ENCODE data around the gene SDK1.
A peak's percentile ranks its signal among the peaks of the same experiment; 100 is the strongest.

The SDK1 gene

GRCh38 chr7:3386423-3387190 is 85.6 kb downstream of the SDK1 start:
- Histone ChIP-seq H3K9ac (ENCODE audit: low read depth, low read length, poor library complexity) (no peak overlapping the region), H3K4ac (ENCODE audit: low read length) (no peak overlapping the region), H3K4me2 (ENCODE audit: insufficient read depth, low read length, poor library complexity, severe bottlenecking) (no peak overlapping the region), H3K36me3 (replicated peaks in 1 of 2; ENCODE audit: control insufficient read depth in 2 of 2, insufficient read depth in 2 of 2, low read length in 2 of 2) (no peaks in the 10 kb centered on the region), H2BK5ac (ENCODE audit: low read length) (no peak overlapping the region), H3K18ac (ENCODE audit: low read length) (no peak overlapping the region), H4K8ac (ENCODE audit: low read depth, low read length) (no peak overlapping the region), H3K27me3 (ENCODE audit: control insufficient read depth in 3 of 3, insufficient read depth in 3 of 3, low read depth in 1 of 3, low read length in 3 of 3) (no peaks in the 10 kb centered on the region), H2BK15ac (ENCODE audit: low read length) (no peak overlapping the region), H2BK12ac (ENCODE audit: low read length) (no peak overlapping the region), H3K4me3 (ENCODE audit: low read length in 2 of 2) (no peak overlapping the region), H4K91ac (ENCODE audit: low read depth, low read length, poor library complexity) (no peak overlapping the region), H3K27ac (replicated peaks; ENCODE audit: low read length) (no peak overlapping the region), H3K14ac (ENCODE audit: low read length) (no peak overlapping the region), H2AFZ (ENCODE audit: low read length) (no peak overlapping the region), H3K23ac (ENCODE audit: low read depth, low read length, poor library complexity) (no peak overlapping the region), H2AK5ac (ENCODE audit: low read depth, low read length) (no peak overlapping the region), H2BK120ac (ENCODE audit: low read depth, low read length) (no peak overlapping the region), H3K9me3 (replicated peaks in 1 of 2; ENCODE audit: control insufficient read depth in 2 of 2, insufficient read depth in 1 of 2, low read depth in 1 of 2, low read length in 2 of 2) (no peaks in the 10 kb centered on the region), H3K4me1 (ENCODE audit: control insufficient read depth in 2 of 2, insufficient read depth in 1 of 2, low read depth in 1 of 2, low read length in 2 of 2) (no peaks in the 10 kb centered on the region), H3K79me1 (ENCODE audit: low read depth, low read length) (no peaks in the 10 kb centered on the region)
- no peak for DNase-seq (ENCODE audit: low spot score)
- WGBS, 2 donors (ENCODE audit: extremely low coverage in 2 of 2, insufficient read length in 2 of 2, insufficient replicate concordance in 1 of 2): no CpG with 5 or more reads among the region's 5 CpGs

DNA sequence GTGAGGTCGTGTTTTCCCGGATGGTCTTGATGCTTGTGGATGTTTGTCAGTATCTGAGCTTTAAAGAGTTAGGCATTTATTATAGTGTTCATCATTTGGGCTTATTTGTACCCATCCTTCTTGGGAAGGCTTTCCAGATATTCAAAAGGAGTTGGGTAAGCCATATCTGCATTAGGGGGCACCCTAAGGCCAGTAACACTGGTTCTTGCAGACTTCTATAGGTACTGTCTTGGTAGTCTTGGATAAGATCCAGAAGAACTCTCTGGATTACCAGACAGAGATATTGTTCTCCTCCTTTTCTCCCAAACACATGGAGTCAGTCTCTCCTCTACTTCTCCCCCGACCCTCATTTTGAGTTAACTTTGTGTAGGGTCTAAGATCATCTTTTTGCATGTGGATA is 92.8 kb downstream of the SDK1 start:
- Histone ChIP-seq H3K36me3 (replicated peaks in 1 of 2; ENCODE audit: control insufficient read depth in 2 of 2, insufficient read depth in 2 of 2, low read length in 2 of 2) (no peaks in the 10 kb centered on the region), H2BK15ac (ENCODE audit: low read length) (no peak overlapping the region), H2BK5ac (ENCODE audit: low read length) (no peak overlapping the region), H4K8ac (ENCODE audit: low read depth, low read length) (no peak overlapping the region), H2AFZ (ENCODE audit: low read length) (no peak overlapping the region), H3K23ac (ENCODE audit: low read depth, low read length, poor library complexity) (no peak overlapping the region), H3K4me2 (ENCODE audit: insufficient read depth, low read length, poor library complexity, severe bottlenecking) (no peak overlapping the region), H3K9ac (ENCODE audit: low read depth, low read length, poor library complexity) (no peak overlapping the region), H2AK5ac (ENCODE audit: low read depth, low read length) (no peak overlapping the region), H3K14ac (ENCODE audit: low read length) (no peak overlapping the region), H2BK12ac (ENCODE audit: low read length) (no peak overlapping the region), H3K4me3 (ENCODE audit: low read length in 2 of 2) (no peak overlapping the region), H4K91ac (ENCODE audit: low read depth, low read length, poor library complexity) (no peak overlapping the region), H3K27ac (replicated peaks; ENCODE audit: low read length) (no peak overlapping the region), H3K9me3 (replicated peaks in 1 of 2; ENCODE audit: control insufficient read depth in 2 of 2, insufficient read depth in 1 of 2, low read depth in 1 of 2, low read length in 2 of 2) (peaks cover 2 to 30% of the 10 kb centered on the region in 2 donors), H3K4ac (ENCODE audit: low read length) (no peak overlapping the region), H3K4me1 (ENCODE audit: control insufficient read depth in 2 of 2, insufficient read depth in 1 of 2, low read depth in 1 of 2, low read length in 2 of 2) (no peaks in the 10 kb centered on the region), H3K79me1 (ENCODE audit: low read depth, low read length) (no peaks in the 10 kb centered on the region), H2BK120ac (ENCODE audit: low read depth, low read length) (no peak overlapping the region), H3K18ac (ENCODE audit: low read length) (no peak overlapping the region), H3K27me3 (ENCODE audit: control insufficient read depth in 3 of 3, insufficient read depth in 3 of 3, low read depth in 1 of 3, low read length in 3 of 3) (no peaks in the 10 kb centered on the region)
- no peak for DNase-seq (ENCODE audit: low spot score)
- no CpG with 5 or more reads among the region's 3 CpGs for WGBS, 2 donors (ENCODE audit: extremely low coverage in 2 of 2, insufficient read length in 2 of 2, insufficient replicate concordance in 1 of 2)

- Histone ChIP-seq H2BK12ac (ENCODE audit: low read length) (no peak overlapping the region), H2BK15ac (ENCODE audit: low read length) (no peak overlapping the region), H3K4ac (ENCODE audit: low read length) (no peak overlapping the region), H3K18ac (ENCODE audit: low read length) (no peak overlapping the region), H3K9me3 (replicated peaks in 1 of 2; ENCODE audit: control insufficient read depth in 2 of 2, insufficient read depth in 1 of 2, low read depth in 1 of 2, low read length in 2 of 2) (peaks cover 2 to 31% of the 10 kb centered on the region in 2 donors), H3K4me2 (ENCODE audit: insufficient read depth, low read length, poor library complexity, severe bottlenecking) (no peak overlapping the region), H3K36me3 (replicated peaks in 1 of 2; ENCODE audit: control insufficient read depth in 2 of 2, insufficient read depth in 2 of 2, low read length in 2 of 2) (no peaks in the 10 kb centered on the region), H3K4me3 (ENCODE audit: low read length in 2 of 2) (no peak overlapping the region), H2AK5ac (ENCODE audit: low read depth, low read length) (no peak overlapping the region), H2BK5ac (ENCODE audit: low read length) (no peak overlapping the region), H3K27me3 (ENCODE audit: control insufficient read depth in 3 of 3, insufficient read depth in 3 of 3, low read depth in 1 of 3, low read length in 3 of 3) (no peaks in the 10 kb centered on the region), H3K27ac (replicated peaks; ENCODE audit: low read length) (no peak overlapping the region), H3K23ac (ENCODE audit: low read depth, low read length, poor library complexity) (no peak overlapping the region), H4K8ac (ENCODE audit: low read depth, low read length) (no peak overlapping the region), H2BK120ac (ENCODE audit: low read depth, low read length) (no peak overlapping the region), H3K4me1 (ENCODE audit: control insufficient read depth in 2 of 2, insufficient read depth in 1 of 2, low read depth in 1 of 2, low read length in 2 of 2) (no peaks in the 10 kb centered on the region), H3K9ac (ENCODE audit: low read depth, low read length, poor library complexity) (no peak overlapping the region), H2AFZ (ENCODE audit: low read length) (no peak overlapping the region), H4K91ac (ENCODE audit: low read depth, low read length, poor library complexity) (no peak overlapping the region), H3K14ac (ENCODE audit: low read length) (no peak overlapping the region), H3K79me1 (ENCODE audit: low read depth, low read length) (no peaks in the 10 kb centered on the region)
- WGBS, 2 donors (ENCODE audit: extremely low coverage in 2 of 2, insufficient read length in 2 of 2, insufficient replicate concordance in 1 of 2): no CpG with 5 or more reads among the region's 3 CpGs
- no peak for DNase-seq (ENCODE audit: low spot score)
These were observed 96.3 kb downstream of the SDK1 start for GRCh38 chr7:3397324-3397723.

DNA sequence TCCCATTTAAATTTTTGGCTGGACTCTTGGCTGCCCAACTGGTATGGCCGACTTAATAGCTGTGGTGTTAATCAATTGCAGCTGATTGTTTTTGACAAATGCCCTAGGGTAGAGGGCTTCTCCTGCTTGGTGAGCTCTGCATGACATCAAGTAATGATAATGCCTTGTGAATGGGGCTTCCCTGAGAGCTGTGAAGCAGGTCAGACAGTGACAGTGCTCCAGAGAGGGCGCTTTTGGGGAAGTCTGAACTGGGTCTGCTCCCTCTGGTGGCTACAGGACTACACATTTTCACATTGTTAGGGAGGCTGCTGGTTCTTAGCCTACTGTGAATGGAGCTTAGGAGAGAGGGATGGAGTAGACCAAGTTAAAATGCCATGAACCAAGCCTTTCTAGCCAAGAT is 98.8 kb downstream of the SDK1 start:
- Histone ChIP-seq H2AK5ac (ENCODE audit: low read depth, low read length) (no peak overlapping the region), H3K79me1 (ENCODE audit: low read depth, low read length) (no peaks in the 10 kb centered on the region), H3K4me3 (ENCODE audit: low read length in 2 of 2) (no peak overlapping the region), H3K27ac (replicated peaks; ENCODE audit: low read length) (no peak overlapping the region), H3K27me3 (ENCODE audit: control insufficient read depth in 3 of 3, insufficient read depth in 3 of 3, low read depth in 1 of 3, low read length in 3 of 3) (no peaks in the 10 kb centered on the region), H2AFZ (ENCODE audit: low read length) (no peak overlapping the region), H3K23ac (ENCODE audit: low read depth, low read length, poor library complexity) (no peak overlapping the region), H3K4me2 (ENCODE audit: insufficient read depth, low read length, poor library complexity, severe bottlenecking) (no peak overlapping the region), H4K91ac (ENCODE audit: low read depth, low read length, poor library complexity) (no peak overlapping the region), H2BK15ac (ENCODE audit: low read length) (no peak overlapping the region), H3K36me3 (replicated peaks in 1 of 2; ENCODE audit: control insufficient read depth in 2 of 2, insufficient read depth in 2 of 2, low read length in 2 of 2) (no peaks in the 10 kb centered on the region), H2BK5ac (ENCODE audit: low read length) (no peak overlapping the region), H4K8ac (ENCODE audit: low read depth, low read length) (no peak overlapping the region), H3K9me3 (replicated peaks in 1 of 2; ENCODE audit: control insufficient read depth in 2 of 2, insufficient read depth in 1 of 2, low read depth in 1 of 2, low read length in 2 of 2) (peaks cover 2 to 23% of the 10 kb centered on the region in 2 donors), H2BK12ac (ENCODE audit: low read length) (no peak overlapping the region), H3K18ac (ENCODE audit: low read length) (no peak overlapping the region), H3K4ac (ENCODE audit: low read length) (no peak overlapping the region), H2BK120ac (ENCODE audit: low read depth, low read length) (no peak overlapping the region), H3K4me1 (ENCODE audit: control insufficient read depth in 2 of 2, insufficient read depth in 1 of 2, low read depth in 1 of 2, low read length in 2 of 2) (no peaks in the 10 kb centered on the region), H3K14ac (ENCODE audit: low read length) (no peak overlapping the region), H3K9ac (ENCODE audit: low read depth, low read length, poor library complexity) (no peak overlapping the region)
- WGBS, 2 donors (ENCODE audit: extremely low coverage in 2 of 2, insufficient read length in 2 of 2, insufficient replicate concordance in 1 of 2): no CpG with 5 or more reads among the region's 2 CpGs
- DNase-seq (ENCODE audit: low spot score): peak; percentile 15
